Stimulated activated CD8-positive, alpha-beta memory T cell treated with anti-CD3 and anti-CD28 coated beads, Interleukin-12 subunit alpha, Interleukin-12 subunit beta, amount 100 ng/mL, for 1 hour (primary cell): ENCODE results near the gene PKNOX1.
A peak's percentile ranks its signal among the peaks of the same experiment; 100 is the strongest.
"Not testable (repeated sequence)": the region's sequence is repeated elsewhere in the genome, so short reads cannot be mapped to it uniquely, and the experiment has no call there.

Source experiments
- DNase-seq: peaks from one replicate; pipeline ENCODE4 v3.0.0-alpha.2; 2020; ENCODE audit warnings: low read depth

The PKNOX1 gene, protein sequence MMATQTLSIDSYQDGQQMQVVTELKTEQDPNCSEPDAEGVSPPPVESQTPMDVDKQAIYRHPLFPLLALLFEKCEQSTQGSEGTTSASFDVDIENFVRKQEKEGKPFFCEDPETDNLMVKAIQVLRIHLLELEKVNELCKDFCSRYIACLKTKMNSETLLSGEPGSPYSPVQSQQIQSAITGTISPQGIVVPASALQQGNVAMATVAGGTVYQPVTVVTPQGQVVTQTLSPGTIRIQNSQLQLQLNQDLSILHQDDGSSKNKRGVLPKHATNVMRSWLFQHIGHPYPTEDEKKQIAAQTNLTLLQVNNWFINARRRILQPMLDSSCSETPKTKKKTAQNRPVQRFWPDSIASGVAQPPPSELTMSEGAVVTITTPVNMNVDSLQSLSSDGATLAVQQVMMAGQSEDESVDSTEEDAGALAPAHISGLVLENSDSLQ

DNA sequence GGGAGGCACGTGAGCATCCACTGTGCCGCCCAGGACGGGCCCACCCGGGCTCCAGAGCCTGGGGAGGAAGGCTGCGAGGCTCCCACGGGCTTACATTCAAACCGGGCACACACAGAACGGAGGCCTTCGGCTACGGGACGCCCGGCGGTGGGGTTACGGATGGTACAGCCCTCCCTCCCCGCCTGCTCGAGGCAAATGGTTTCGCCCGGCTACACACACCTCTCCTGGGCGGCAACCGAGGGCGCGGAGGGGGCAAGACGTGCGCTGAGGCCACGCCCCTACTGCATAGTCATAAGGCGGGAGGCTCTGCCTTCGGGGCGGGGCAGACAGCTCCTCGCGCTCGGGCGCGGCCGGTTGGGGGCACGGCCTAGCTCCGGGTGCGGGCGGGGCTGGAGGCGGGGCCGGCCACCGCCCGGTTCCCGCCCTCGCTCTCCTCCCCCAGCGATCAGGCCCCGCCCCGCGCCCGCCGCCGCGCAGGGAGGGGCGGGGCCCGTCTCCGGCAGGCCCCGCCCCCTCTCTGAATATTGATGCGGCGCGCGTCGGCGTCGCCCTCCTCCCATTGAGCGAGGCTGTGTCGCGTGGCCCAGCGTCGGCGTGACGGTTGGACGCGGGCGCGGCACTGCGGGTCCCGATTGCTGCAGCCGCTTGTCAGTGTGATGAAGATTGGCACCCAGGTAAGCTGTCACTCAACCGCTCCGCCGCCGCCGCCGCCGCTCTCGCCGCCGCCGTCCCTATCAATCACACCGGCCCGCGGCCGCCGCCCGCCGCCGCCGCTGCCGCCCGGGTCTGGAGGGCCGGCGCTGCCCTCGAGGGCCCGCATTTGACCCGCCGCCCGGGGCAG is at the start of gene PKNOX1:
Gene PKNOX1 (plus strand): TSS at position 572 of the 841 bp plus-strand sequence. CDS start 29,820 bp downstream, outside the sequence.
- peak; percentile 98 for DNase-seq

DNA sequence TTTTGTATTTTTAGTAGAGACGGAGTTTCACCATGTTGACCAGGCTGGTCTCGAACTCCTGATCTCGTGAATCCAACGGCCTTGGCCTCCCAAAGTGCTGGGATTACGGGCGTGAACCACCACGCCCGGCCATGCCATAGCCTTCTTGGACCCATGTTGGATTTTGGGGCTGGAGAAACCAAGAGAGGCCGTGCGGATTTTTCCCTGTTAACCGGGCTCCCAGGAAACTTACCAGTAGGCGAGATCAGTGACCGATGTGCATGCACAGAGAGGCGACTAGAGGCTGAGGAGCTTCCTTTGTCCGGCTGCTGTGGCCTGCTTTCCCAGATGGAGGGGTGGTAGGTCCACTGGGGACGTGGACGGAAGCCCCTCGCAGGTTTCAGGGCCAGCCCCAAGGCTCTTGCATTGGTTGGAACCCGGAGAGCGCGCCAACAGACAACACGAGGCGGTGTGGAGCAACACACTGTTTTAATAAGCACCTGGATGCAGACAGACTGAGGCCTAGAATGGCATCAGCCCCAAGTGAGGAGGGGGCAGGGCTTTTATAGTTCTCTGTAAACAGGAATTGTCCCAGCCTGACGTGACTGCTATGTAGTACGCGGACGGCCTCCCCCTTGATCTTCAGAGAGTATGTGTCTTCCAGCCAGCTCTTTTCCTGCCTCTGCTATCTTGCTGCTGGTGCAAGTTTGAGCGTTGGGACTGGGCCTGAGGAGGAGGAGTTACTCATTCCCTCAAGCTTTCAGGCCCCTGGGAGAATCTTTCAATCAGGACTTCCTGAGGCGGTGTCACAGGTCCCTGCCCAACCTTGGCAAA is 49.0 kb upstream of the PKNOX1 start, which contains the start of gene ERVH48-1:
Gene ERVH48-1 (minus strand): TSS at position 517 of the 813 bp plus-strand sequence. CDS start 6,624 bp downstream, outside the sequence.
- no peak for DNase-seq

DNA sequence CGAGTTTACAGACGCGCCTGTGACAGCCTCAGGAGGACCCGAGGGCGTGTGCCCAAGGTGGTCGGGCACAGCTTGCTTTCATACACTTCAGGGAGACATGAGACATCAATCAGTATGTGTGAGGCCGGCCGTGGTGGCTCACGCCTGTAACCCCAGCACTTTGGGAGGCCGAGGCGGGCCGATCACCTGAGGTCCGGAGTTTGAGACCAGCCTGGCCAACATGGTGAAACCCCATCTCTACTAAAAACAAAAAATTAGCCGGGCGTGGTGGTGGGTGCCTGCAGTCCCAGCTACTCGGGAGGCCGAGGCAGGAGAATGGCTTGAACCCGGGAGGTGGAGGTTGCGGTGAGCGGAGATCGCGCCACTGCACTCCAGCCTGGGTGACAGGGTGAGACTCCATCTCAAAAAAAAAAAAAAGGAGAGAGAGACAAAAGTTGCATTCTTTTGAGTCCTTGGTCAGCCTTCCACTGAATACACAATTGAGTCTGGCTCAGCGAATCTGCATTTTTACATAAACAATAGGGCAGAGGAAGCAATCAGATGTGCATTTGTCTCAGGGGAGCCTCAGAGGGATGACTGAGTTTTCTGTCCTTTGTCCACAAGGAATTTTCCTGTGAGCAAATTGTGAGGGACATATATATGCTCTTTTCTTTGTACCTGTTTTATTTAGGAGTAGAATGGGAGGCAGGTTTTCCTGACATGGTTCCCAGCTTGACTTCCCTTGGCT is 46.7 kb upstream of the PKNOX1 start:
- DNase-seq = not testable (repeated sequence)

DNA sequence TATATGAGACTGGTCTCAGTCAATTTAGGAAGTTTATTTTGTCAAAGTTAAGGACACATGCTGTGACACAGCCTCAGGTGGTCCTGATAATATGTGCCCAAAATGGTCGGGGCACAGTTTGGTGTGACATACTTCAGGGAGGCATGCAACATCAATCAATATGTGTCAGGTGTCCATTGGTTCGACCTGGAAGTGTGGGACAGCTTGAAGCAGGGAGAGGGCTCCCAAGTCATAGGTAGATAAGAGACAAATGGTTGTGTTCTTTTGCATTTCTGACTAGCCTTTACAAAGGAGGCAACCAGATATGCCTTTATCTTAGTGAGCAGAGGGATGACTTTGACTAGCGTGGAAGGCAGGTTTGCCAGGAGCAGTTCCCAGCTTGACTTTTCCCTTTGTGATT is 44.4 kb upstream of the PKNOX1 start:
- no peak for DNase-seq

DNA sequence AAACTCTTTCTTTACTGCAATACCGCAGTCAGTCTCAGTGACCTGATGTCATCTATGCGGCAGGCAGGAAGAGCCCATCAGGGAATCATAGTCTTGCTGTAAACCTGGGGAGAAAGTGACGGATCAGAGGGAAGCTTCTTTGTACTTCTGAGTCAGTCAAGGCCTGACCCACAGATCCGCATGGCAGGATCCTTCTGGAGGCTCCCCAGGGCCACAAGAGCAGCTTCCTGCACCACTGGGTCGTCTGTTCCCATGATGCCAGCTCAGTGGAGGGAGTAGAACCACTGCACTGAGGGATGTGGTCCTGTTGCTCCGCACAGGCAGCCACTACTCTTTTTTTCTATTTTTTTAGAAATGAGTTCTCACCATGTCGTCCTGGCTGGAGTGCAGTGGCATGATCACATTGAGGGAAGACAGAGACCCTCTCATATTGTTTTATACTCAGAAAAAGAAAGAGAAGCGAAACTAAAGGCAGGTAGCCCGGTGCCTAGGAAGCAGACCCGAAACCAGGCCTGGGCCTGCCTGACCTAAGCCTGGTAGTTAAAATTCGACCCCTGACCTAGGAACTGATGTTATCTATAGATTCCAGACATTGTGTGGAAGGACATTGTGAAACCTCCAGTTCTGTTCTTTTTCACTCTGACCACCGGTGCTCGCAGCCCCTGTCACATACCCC is 42.7 kb upstream of the PKNOX1 start:
- DNase-seq = no peak

DNA sequence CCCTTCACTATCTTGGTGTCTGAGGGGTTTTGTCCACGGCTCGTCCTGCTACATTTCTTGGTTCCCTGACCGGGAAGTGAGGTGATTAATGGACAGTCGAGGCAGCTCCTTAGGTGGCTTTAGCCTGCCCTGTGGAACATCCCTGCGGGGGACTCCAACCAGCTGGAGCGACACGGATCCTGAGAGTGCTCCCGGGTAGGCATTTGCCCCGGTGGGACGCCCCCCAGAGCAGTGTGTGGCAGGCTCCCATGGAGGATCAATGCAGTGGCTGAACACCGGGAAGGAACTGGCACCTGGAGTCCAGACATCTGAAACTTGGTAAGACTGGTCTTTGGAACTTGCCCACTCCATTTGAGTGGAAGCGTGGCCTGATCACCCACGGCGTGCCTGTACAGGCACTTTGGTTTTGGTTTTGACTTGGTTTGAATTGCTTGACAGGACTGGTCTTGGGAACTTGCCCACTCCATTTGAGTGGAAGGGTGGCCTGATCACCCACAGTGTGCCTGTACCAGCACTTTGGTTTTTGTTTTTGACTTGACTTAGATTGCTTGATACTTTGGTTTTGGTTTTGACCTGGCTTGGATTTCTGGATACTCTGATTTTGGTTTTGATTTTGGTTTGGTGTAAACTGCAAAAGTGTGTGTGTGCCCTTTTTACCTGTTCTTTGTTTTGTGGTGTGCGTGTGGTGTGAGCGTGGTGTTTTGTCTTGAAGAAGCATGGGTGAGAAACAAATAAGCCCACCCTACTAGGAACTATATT is 41.8 kb upstream of the PKNOX1 start:
- not testable (repeated sequence) for DNase-seq

DNA sequence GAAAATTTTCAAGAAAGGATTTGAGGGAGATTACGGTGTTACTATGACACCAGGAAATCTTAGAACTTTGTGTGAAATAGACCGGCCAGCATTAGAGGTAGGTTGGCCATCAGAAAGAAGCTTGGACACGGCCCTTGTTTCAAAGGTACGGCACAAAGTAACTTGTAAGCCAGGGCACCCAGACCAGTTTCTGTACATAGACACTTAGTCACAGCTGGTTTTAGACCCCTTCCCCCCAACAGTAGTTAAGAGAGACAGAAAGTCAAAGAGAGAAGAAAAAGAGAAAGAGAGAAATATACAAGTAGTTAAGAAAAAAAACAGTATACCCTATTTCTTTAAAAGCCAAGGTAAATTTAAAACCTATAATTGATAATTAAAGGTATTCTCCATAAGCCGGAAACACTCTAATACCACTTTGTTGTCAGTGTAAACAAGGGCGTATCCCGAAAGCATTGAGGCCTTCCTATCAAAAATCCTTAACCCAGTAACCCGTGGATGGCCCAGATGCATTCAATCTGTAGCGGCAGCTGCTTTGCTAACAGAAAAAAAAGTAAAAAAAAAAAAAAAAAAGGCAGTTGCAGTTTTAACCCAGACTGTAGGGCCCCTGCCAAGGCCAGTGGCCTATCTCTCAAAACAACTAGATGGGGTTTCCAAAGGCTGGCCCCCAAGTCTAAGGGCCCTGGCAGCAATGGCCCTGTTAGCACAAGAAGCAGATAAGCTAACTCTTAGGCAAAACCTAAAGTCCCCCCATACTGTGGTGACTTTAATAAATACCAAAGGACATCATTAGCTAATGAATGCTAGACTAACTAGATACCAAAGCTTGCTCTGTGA is 41.0 kb upstream of the PKNOX1 start:
- DNase-seq = not testable (repeated sequence)

DNA sequence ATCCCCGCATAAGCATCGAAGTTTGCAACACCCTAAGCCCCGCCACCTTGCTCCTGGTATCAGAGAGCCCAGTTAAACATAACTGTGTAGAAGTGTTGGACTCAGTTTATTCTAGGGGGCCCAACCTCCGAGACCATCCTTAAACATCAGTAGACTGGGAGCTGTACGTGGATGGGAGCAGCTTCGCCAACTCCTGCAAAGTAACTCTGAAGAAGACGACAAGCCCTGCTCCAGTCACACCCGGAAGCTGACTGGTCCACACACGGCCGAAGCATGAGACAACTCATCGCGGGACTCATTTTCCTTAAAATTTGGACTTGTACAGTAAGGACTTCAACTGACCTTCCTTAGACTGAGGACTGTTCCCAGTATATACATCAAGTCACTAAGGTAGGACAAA is 40.4 kb upstream of the PKNOX1 start:
- not testable (repeated sequence) for DNase-seq

DNA sequence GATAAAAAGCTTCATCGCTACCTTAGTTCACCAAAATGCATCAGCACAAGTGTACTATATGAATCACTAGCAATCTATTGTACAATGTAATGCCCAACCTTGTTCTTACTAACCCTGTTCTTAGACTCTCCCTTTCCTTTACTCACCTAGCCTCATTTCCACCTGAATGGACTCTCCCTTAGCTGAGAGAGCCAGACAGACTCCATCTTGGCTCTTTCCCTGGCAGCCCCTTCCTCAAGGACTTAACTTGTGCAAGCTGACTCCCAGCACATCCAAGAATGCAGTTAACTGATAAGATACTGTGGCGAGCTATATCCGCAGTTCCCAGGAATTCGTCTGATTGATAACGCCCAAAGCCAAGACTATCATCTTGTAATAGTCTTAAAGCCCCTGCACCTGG is 38.0 kb upstream of the PKNOX1 start:
- DNase-seq = not testable (repeated sequence)

DNA sequence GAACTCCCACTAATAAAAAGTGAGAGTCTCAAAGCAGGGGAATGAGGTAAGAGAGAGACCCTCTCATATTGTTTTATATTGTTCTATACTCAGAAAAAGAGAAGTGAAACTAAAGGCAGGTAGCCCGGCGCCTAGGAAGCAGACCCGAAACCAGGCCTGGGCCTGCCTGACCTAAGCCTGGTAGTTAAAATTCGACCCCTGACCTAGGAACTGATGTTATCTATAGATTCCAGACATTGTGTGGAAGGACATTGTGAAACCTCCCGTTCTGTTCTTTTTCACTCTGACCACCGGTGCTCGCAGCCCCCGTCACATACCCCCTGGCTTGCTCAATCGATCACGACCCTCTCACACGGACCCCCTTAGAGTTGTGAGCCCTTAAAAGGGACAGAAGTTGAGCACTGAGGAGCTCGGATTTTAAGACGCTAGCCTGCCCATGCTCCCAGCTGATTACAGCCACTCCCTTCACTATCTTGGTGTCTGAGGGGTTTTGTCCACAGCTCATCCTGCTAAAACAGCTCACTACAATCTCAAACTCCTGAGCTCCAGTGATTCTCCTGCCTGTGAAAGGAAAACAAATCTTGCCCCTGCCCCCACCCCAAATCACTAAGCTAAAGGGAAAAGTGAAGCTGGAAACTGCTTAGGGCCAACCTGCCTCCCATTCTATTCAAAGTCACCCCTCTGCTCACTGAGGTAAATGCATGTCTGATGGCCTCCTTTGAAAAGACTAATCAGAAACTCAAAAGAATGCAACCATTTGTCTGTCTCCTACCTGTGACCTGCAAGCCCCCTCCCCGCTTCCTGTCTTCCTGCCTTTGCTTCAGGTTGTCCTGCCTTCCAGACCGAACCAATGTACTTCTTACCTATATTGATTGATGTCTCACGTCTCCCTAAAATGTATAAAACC is 37.1 kb upstream of the PKNOX1 start:
- not testable (repeated sequence) for DNase-seq

DNA sequence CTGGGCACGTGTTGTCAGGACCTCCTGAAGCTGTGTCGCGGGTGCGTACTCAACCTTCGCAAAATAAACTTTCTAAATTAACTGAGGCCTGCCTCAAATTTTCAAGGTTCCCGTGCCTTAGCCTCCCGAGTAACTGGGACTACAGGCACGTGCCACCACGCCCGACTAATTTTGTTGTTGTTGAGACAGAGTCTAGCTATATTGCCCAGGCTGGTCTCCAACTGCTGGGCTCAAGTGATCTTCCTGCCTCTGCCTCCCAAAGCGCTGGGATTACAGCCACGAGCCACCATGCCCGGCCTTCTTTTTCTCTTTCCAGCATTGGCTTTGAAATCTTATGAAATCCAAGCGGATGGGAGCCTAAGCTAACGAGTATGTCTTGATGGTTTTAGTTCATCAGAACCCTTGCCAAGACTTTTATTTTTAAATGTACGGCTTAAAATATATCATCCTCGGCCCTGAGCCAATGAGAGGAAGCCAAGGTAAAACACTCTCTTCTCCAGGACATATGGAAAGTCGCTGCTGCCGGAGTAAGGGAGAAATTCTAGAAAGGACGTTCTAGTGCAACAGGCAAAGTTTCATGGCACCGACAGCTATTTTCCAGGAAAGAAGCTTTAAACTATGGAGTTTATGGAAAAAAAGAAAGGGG is 36.3 kb upstream of the PKNOX1 start:
- no peak for DNase-seq

DNA sequence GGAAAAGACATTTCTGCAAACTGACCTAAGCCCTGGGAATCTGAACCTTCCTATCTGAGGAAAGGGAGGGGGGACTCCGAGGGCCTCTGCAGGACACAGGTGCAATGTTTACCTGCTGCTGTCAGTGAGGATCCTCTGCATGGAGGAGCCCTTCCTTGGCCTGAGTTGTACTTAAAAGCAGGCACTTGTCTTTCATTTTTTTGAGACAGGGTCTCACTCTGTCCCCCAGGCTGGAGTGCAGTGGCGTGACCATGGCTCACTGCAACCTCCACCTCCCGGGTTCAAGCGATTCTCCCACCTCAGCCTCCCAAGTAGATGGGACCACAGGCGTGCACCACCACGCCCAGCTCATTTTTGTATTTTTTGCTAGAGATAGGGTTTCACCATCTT is 35.8 kb upstream of the PKNOX1 start:
- DNase-seq = not testable (repeated sequence)

DNA sequence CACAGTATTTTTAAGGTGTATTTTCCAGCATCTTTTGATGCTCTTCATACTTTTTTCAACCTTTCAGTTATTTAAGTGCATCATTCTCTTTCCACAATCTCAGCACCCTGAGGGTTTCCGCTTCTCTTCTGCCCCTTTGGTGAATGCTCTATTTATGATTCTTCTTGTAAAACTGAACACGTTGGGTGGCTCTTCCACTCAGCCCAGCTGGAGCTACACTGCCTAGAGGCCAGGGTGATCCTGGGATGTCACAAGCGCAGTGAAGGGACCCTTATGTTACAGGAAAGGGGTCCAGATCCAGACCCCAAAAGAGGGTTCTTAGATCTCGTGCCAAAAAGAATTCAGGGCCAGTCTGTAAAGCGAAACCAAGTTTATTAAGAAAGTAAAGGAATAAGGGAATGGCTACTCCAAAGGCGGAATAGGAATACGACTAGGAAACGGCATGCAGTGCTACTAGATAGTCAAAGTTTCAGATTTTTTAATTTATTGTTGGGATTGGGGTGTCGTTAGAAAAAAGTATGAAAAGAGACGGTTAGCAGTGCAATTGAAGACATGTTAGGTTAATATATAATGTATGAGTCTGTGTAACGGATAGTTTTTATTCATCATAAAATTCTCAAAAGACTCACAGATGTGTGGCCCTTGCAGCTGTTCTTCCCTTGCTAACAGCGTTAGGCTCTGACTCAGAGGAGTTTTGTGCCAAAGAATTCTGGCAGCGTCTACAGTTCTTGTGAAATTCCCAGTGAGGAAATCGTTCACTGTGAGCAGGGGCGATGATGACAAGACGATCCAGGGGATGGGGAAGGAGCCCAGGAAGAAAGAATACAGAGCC is 34.6 kb upstream of the PKNOX1 start:
- DNase-seq = no peak

DNA sequence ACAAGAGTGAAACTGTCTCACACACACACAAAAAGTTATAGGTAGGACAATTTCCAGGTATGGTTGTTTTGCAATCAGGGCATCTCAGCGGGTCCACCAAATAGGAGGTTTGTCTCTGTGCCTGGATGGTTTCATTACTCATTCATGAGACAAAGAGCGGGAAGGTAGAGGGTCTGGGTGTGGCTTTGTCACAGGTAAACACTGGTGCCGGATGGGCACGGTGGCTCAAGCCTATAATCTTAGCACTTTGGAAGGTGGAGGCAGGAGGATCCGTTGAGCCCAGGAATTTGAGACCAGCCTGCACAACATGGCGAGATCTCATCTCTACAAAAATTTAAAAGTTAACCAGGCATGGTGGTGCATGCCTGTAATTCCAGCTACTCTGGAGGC is 32.7 kb upstream of the PKNOX1 start:
- DNase-seq = no peak

DNA sequence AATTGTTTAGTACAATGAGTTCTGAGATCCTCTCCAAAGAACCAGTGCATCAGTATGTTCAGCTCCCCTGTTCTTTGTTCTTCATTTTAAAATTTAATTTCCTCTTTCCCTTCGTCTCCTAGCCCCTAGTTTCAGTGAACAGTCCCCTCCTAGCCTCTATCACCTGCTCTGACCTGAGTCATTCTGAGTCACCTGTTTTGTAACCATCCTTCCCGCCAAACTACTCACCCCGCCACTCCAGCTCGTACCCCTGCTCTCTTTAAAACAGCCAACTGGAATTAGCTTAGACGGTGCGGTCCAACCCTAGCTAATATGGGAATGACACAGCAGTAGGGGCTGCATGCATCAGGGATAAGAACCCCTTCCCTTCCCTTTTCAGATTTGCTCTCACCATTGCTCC is 32.1 kb upstream of the PKNOX1 start:
- DNase-seq = no peak

DNA sequence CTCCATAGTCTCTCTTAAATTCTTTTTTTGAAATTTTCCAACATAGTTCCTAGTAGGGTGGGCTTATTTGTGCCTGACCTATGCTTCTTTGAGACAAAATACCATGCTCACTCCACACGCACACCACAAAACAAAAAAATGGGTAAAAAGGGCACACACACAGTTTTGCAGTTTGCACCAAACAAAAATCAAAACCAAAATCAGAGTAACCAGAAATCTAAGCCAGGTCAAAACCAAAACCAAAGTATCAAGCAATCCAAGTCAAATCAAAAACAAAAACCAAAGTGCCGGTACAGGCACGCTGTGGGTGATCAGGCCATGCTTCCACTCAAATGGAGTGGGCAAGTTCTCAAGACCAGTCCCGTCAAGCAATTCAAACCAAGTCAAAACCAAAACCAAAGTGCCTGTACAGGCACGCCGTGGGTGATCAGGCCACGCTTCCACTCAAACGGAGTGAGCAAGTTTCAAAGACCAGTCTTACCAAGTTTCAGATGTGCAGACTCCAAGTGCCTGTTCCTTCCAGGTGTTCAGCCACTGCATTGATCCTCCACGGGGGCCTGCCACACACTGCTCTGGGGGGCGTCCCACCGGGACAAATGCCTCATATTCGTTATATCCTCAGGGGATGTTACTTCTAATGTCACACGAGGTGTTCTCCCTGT is 25.1 kb upstream of the PKNOX1 start:
- not testable (repeated sequence) for DNase-seq
